ENCODE results near the gene FAM32A.

The FAM32A gene

GRCh38 chr19:16188521-16188920, 3.3 kb downstream of the FAM32A start:
- H3K79me2 ChIP-seq (ENCODE audit: low read length): peaks cover 28% of the 10 kb centered on the region
- H3K4me3 ChIP-seq (ENCODE audit: low read length): no peak overlapping the region
- no peak overlapping the region for H3K27ac ChIP-seq (ENCODE audit: low read length)
- H3K27me3 ChIP-seq (ENCODE audit: low read depth, low read length): no peaks in the 10 kb centered on the region
- H4K20me1 ChIP-seq (ENCODE audit: insufficient read depth, low read length): no peaks in the 10 kb centered on the region
- no peak overlapping the region for H2AFZ ChIP-seq (ENCODE audit: low read depth, low read length)
- H3K4me1 ChIP-seq (ENCODE audit: low read length): peaks cover 13% of the 10 kb centered on the region
- no peak overlapping the region for H3K9ac ChIP-seq (ENCODE audit: low read length)
- no peaks in the 10 kb centered on the region for H3K9me3 ChIP-seq (ENCODE audit: insufficient read depth, low read length)
- no peak overlapping the region for H3K4me2 ChIP-seq (ENCODE audit: low read length)
- no peak for TF ChIP-seq CTCF (IDR thresholded peaks at IDR 0.05; ENCODE audit: low read depth, low read length)
- no peak for TF ChIP-seq EZH2phosphoT487 (IDR thresholded peaks at IDR 0.05; ENCODE audit: low read depth)
- peaks cover 46% of the 10 kb centered on the region for H3K36me3 ChIP-seq (replicated peaks; ENCODE audit: low read depth, low read length)

- Histone ChIP-seq H3K36me3 (replicated peaks; ENCODE audit: low read depth, low read length) (peaks cover 47% of the 10 kb centered on the region), H4K20me1 (ENCODE audit: insufficient read depth, low read length) (no peaks in the 10 kb centered on the region)
- TF ChIP-seq CTCF (IDR thresholded peaks at IDR 0.05; ENCODE audit: low read depth, low read length) (no peak), EZH2phosphoT487 (IDR thresholded peaks at IDR 0.05; ENCODE audit: low read depth) (no peak)
Measured at GRCh38 chr19:16190198-16190597, 5.0 kb downstream of the FAM32A start.

GRCh38 chr19:16190736-16191135, 5.5 kb downstream of the FAM32A start:
- H3K36me3 ChIP-seq (replicated peaks; ENCODE audit: low read depth, low read length): peaks cover 47% of the 10 kb centered on the region

More at GRCh38 chr19:16190198-16190597, 5.0 kb downstream of the FAM32A start:
- Histone ChIP-seq H3K9me3 (ENCODE audit: insufficient read depth, low read length) (no peaks in the 10 kb centered on the region), H3K4me3 (ENCODE audit: low read length) (no peak overlapping the region), H3K27me3 (ENCODE audit: low read depth, low read length) (no peaks in the 10 kb centered on the region), H3K27ac (ENCODE audit: low read length) (no peak overlapping the region), H3K79me2 (ENCODE audit: low read length) (peaks cover 28% of the 10 kb centered on the region), H3K4me1 (ENCODE audit: low read length) (peaks cover 9% of the 10 kb centered on the region), H3K9ac (ENCODE audit: low read length) (no peak overlapping the region), H3K4me2 (ENCODE audit: low read length) (no peak overlapping the region), H2AFZ (ENCODE audit: low read depth, low read length) (no peak overlapping the region)

GRCh38 chr19:16191216-16191908, 6.2 kb downstream of the FAM32A start:
- Histone ChIP-seq H3K9ac (ENCODE audit: low read length) (no peak overlapping the region), H3K4me2 (ENCODE audit: low read length) (no peak overlapping the region), H3K36me3 (replicated peaks; ENCODE audit: low read depth, low read length) (peaks cover 47% of the 10 kb centered on the region), H3K9me3 (ENCODE audit: insufficient read depth, low read length) (no peaks in the 10 kb centered on the region), H3K27me3 (ENCODE audit: low read depth, low read length) (no peaks in the 10 kb centered on the region), H4K20me1 (ENCODE audit: insufficient read depth, low read length) (no peaks in the 10 kb centered on the region), H3K27ac (ENCODE audit: low read length) (no peak overlapping the region), H3K79me2 (ENCODE audit: low read length) (peaks cover 17% of the 10 kb centered on the region), H3K4me1 (ENCODE audit: low read length) (peaks cover 10% of the 10 kb centered on the region), H2AFZ (ENCODE audit: low read depth, low read length) (no peak overlapping the region), H3K4me3 (ENCODE audit: low read length) (no peak overlapping the region)
- TF ChIP-seq EZH2phosphoT487 (IDR thresholded peaks at IDR 0.05; ENCODE audit: low read depth): no peak
- no peak for TF ChIP-seq CTCF (IDR thresholded peaks at IDR 0.05; ENCODE audit: low read depth, low read length)

More at GRCh38 chr19:16190736-16191135, 5.5 kb downstream of the FAM32A start:
- no peak overlapping the region for H3K4me2 ChIP-seq (ENCODE audit: low read length)
- peaks cover 9% of the 10 kb centered on the region for H3K4me1 ChIP-seq (ENCODE audit: low read length)
- H3K4me3 ChIP-seq (ENCODE audit: low read length): no peak overlapping the region
- H4K20me1 ChIP-seq (ENCODE audit: insufficient read depth, low read length): no peaks in the 10 kb centered on the region
- no peaks in the 10 kb centered on the region for H3K27me3 ChIP-seq (ENCODE audit: low read depth, low read length)
- no peak overlapping the region for H2AFZ ChIP-seq (ENCODE audit: low read depth, low read length)
- no peak for TF ChIP-seq CTCF (IDR thresholded peaks at IDR 0.05; ENCODE audit: low read depth, low read length)
- TF ChIP-seq EZH2phosphoT487 (IDR thresholded peaks at IDR 0.05; ENCODE audit: low read depth): no peak
- H3K79me2 ChIP-seq (ENCODE audit: low read length): peaks cover 23% of the 10 kb centered on the region
- no peaks in the 10 kb centered on the region for H3K9me3 ChIP-seq (ENCODE audit: insufficient read depth, low read length)
- no peak overlapping the region for H3K9ac ChIP-seq (ENCODE audit: low read length)
- no peak overlapping the region for H3K27ac ChIP-seq (ENCODE audit: low read length)
